Mucosa of stomach (tissue), 1 donor: ENCODE results near the gene WDFY3.
"Not testable (repeated sequence)": the region's sequence is repeated elsewhere in the genome, so short reads cannot be mapped to it uniquely, and the experiment has no call there.

Experiments used
- H3K27me3 ChIP-seq: one replicate; pipeline ENCODE4 v1.7.0; 2013; ENCODE audit warnings: mild to moderate bottlenecking, low read length; ENCODE audit not compliant: control insufficient read depth, insufficient read depth
- H3K36me3 ChIP-seq: one replicate; pipeline ENCODE4 v1.7.0; 2013; ENCODE audit warnings: low read length; ENCODE audit not compliant: control insufficient read depth, insufficient read depth
- H3K4me1 ChIP-seq: one replicate; pipeline ENCODE4 v1.7.0; 2013; ENCODE audit warnings: mild to moderate bottlenecking, low read length; ENCODE audit not compliant: control insufficient read depth, insufficient read depth
- H3K4me3 ChIP-seq: one replicate; pipeline ENCODE4 v1.7.0; 2013; ENCODE audit warnings: low read length
- H3K9ac ChIP-seq: one replicate; pipeline ENCODE4 v1.7.0; 2013; ENCODE audit warnings: mild to moderate bottlenecking, low read length, moderate library complexity
- H3K9me3 ChIP-seq: one replicate; pipeline ENCODE4 v1.7.0; 2013; ENCODE audit warnings: mild to moderate bottlenecking, low read length, moderate library complexity; ENCODE audit not compliant: control insufficient read depth
- donor health status: Pancreatic carcinoma.

The WDFY3 gene

DNA sequence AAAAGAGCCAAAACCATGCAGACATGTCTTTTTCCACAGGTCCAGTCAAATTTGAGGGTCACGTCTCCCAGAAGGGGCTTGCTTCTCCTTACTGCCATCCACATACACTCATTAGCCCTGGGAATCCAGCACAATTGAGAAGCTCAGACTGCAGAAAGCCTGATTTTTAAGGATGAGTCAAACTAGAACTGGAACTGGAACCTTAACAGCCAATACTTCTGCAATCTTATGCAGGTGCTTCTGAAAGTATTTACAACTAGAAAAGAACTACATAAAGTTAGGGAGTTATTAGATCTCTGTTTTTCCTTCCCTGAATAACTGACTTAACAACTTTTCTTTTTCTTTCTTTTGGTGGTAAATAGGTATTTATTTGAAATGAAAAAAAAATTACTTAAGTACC lies 297.3 kb downstream of the WDFY3 start:
- H3K4me3 ChIP-seq: no peak overlapping the region
- no peaks in the 10 kb centered on the region for H3K36me3 ChIP-seq

DNA sequence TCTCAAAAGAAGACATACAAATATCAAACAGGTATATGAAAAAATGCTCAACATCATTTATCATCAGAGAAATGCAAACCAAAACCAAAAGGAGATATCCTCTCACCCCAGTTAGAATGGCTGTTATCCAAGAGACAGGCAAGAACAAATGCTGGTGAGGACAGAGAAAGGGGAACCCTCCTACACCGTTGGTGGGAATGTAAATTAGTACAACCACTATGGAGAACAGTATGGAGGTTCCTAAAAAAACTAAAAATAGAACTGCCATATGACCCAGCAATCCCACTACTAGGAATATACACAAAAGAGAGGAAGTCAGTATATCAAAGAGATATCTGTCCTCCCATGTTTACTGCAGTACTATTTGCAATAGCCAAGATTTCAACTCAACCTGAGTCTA lies 300.1 kb downstream of the WDFY3 start:
- Histone ChIP-seq H3K4me3 (no peak overlapping the region), H3K9ac (no peak overlapping the region), H3K4me1 (peaks cover 7% of the 10 kb centered on the region), H3K27me3 (no peaks in the 10 kb centered on the region), H3K36me3 (no peaks in the 10 kb centered on the region), H3K9me3 (no peaks in the 10 kb centered on the region)

More for the DNA sequence above, 297.3 kb downstream of the WDFY3 start:
- no peak overlapping the region for H3K9ac ChIP-seq
- H3K4me1 ChIP-seq: no peaks in the 10 kb centered on the region
- no peaks in the 10 kb centered on the region for H3K27me3 ChIP-seq
- H3K9me3 ChIP-seq: no peaks in the 10 kb centered on the region

DNA sequence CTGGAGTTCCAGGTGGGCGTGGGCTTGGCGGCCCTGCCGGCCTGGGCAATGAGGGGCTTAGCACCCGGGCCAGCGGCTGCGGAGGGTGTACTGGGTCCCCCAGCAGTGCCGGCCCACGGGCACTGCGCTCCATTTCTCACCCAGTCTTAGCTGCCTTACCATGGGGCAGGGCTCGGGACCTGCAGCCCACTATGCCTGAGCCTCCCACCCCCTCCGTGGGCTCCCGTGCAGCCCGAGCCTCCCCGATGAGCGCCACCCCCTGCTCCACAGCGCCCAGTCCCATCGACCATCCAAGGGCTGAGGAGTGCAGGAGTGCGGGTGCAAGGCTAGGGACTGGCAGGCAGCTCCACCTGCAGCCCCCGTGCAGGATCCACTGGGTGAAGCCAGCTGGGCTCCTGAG lies 301.7 kb downstream of the WDFY3 start:
- not testable (repeated sequence) for H3K9ac ChIP-seq, H3K27me3 ChIP-seq, H3K9me3 ChIP-seq, H3K36me3 ChIP-seq, H3K4me1 ChIP-seq, H3K4me3 ChIP-seq

DNA sequence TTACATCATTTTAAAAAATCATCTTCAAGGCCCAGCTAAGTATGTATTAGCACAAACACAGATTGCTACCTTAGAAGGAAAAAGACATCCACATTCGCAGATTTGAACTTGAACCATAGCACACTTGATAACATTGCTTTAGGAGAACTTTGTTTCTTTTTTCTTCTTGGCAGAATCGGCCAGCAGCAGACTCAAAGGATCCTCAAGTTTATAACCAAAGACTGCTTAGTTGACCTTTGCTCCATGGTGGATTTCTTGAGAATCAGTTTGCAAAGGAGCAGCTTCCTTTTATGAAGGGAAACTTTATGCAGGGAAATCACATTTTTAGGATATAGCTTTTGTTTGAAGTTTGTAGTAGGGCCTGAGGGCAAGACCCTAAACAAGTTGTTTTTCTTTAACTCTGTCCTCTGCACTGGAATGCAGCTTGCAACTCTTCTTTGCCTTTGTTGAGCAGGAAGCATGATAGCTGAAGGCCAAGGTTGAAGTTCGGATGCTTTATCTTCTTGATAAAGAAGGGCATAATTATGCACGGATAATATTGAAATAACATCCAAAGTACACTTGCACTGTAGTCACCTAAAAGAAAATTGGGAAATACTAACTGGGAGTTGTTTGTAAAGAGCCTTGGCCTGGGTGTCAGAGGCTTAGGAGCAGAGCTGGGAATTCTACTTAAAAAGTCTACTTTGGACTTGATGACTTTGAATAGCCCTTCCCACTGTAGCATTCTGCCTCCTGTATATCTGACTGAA lies 305.1 kb downstream of the WDFY3 start:
- Histone ChIP-seq H3K9me3 (no peaks in the 10 kb centered on the region), H3K4me3 (no peak overlapping the region), H3K27me3 (no peaks in the 10 kb centered on the region), H3K9ac (no peak overlapping the region), H3K36me3 (no peaks in the 10 kb centered on the region), H3K4me1 (peaks cover 9% of the 10 kb centered on the region)

DNA sequence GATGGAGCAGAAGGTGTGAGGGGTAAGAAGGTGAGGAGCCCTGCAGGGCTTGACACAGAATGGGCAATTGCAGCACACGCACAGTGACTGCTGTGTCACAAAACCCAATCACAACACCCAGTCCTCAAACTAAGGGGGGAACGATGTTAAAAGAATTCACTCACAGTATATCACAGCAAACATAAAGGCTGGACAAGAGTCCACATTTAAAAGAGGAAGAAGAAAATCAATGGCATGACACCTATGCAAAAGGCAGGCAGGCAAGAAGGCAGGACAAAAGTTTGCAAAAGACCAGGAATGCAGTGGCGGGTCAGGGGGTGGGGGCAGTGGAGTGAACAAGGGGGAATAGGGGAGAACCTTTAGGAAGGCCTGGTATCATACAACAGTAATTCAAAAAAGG lies 305.9 kb downstream of the WDFY3 start:
- no peak overlapping the region for H3K4me3 ChIP-seq
- no peaks in the 10 kb centered on the region for H3K27me3 ChIP-seq
- H3K9me3 ChIP-seq: no peaks in the 10 kb centered on the region
- H3K9ac ChIP-seq: no peak overlapping the region
- H3K4me1 ChIP-seq: peaks cover 9% of the 10 kb centered on the region
- H3K36me3 ChIP-seq: no peaks in the 10 kb centered on the region

DNA sequence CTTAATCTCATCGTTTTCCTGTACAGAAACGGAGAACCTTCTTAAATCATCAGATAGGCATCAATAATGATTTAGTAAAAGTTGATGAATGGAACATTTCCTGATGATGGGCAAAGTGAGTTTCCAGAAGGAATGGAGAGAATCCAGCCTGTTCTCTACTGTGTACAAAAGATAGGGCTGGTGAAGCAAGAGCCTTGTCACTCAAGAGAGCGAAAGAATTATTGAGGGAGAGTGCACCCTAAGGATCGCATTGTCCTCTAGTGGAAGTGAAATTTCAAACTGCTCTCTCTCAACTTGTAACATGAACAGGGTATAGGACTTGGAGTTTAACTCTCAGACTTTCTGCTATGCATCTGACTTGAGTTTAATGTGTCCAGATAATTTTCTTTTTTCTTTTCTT lies 314.0 kb downstream of the WDFY3 start:
- Histone ChIP-seq H3K9ac (no peak overlapping the region), H3K27me3 (no peaks in the 10 kb centered on the region), H3K4me1 (no peaks in the 10 kb centered on the region), H3K9me3 (no peaks in the 10 kb centered on the region), H3K36me3 (no peaks in the 10 kb centered on the region), H3K4me3 (no peak overlapping the region)

DNA sequence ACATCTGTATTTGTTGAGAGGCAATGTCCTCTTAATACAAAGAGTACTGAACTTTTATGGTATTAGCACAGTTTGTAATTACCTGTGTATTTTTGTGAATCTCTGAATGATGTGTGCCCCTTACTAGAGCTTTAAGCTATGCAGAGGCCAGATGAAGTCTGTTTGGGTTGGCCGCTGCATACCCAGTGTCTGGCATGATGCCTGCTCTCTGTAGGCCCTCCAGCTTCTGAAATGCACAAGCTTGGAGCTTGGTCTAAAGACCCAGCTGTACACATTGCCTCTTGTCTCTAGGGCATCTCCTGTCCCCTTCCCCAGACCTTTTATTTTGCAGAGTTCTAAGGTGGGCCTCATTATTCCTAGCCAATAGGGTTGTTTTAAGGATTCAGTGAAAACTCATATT lies 315.0 kb downstream of the WDFY3 start:
- H3K36me3 ChIP-seq: no peaks in the 10 kb centered on the region
- H3K9me3 ChIP-seq: no peaks in the 10 kb centered on the region
- H3K27me3 ChIP-seq: no peaks in the 10 kb centered on the region
- no peak overlapping the region for H3K4me3 ChIP-seq
- no peaks in the 10 kb centered on the region for H3K4me1 ChIP-seq
- no peak overlapping the region for H3K9ac ChIP-seq

DNA sequence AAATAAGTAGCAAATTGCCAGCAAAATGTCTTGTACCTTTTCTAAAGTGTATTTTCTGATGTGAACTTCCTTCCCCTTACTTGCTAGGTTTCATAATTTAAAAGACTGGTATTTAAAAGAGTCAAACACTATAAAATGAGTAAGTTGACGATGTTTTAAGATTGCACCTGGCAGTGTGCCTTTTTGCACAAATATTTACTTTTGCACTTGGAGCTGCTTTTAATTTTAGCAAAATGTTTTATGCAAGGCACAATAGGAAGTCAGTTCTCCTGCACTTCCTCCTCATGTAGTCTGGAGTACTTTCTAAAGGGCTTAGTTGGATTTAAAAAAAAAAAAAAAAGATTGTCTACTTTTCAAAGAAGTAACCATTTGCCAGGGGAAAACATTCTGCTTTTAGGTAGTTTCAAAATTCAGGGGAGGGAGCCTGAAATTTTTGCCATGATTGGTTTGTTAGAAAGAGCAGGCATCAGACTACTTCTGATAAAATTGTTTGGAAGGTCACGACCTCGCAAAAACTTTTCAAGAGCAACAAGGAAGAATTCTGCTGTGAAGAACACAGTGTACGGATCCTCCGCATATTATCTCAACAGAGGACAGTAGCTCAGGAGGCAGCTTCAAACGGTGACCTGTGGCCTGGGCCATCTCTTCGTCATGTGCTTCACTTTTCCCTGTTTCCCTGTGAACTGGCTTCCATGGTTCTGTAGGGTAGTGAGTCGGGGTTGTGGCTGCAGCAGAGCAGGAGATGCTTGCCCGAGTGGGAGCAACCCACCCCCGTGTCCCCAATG lies 317.4 kb downstream of the WDFY3 start:
- no peaks in the 10 kb centered on the region for H3K27me3 ChIP-seq
- H3K4me1 ChIP-seq: no peaks in the 10 kb centered on the region
- no peaks in the 10 kb centered on the region for H3K9me3 ChIP-seq
- no peak overlapping the region for H3K9ac ChIP-seq
- H3K4me3 ChIP-seq: no peak overlapping the region
- H3K36me3 ChIP-seq: no peaks in the 10 kb centered on the region

DNA sequence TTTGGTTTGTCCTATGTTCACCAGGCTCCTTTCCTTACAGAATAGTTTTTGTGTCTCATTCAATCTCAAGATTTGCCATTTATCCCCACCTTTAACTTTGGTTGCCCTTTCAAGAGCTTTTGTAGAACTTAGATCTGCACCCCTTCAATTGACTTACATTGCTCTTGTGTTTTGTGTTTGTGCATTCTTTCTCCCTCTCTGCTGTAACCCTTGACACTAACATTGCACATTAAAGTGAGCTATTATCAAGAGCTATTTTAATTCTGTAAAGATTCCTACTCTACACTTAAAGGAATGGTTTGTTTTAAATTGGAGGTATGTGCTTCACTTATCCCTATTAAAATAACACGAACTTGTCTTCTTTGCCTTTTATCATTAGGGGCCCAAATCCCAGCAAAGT lies 318.3 kb downstream of the WDFY3 start:
- Histone ChIP-seq H3K27me3 (no peaks in the 10 kb centered on the region), H3K9me3 (no peaks in the 10 kb centered on the region), H3K4me1 (no peaks in the 10 kb centered on the region), H3K4me3 (no peak overlapping the region), H3K9ac (no peak overlapping the region), H3K36me3 (no peaks in the 10 kb centered on the region)

DNA sequence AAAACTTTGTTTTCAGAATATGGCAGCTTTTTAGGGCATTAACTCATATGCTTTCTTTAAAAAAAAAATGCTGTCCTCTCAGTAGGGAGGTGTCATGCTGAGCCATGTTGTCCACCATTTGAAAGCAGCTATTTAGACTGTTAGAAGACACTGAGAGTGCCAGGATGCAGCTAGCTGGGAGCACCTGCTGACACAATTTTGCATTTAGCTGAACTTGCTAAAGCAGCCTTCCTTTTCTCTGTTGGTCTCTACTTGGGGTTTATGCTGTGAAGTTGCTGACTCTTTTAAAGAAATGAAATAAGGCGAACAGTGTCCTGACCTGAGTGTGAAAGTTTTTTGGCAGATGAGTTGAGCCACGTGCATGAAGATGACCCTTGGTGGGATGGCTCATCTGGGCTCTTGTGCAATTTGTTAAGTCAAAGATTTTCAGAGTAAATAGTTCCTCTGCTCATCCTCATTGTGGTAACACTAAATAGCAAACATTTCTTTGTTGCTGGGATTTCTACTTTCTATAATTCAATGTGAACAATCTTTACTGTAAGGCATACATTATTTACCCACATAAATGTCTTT lies 319.1 kb downstream of the WDFY3 start:
- Histone ChIP-seq H3K9me3 (no peaks in the 10 kb centered on the region), H3K36me3 (no peaks in the 10 kb centered on the region), H3K4me1 (no peaks in the 10 kb centered on the region), H3K9ac (no peak overlapping the region), H3K27me3 (no peaks in the 10 kb centered on the region), H3K4me3 (no peak overlapping the region)

DNA sequence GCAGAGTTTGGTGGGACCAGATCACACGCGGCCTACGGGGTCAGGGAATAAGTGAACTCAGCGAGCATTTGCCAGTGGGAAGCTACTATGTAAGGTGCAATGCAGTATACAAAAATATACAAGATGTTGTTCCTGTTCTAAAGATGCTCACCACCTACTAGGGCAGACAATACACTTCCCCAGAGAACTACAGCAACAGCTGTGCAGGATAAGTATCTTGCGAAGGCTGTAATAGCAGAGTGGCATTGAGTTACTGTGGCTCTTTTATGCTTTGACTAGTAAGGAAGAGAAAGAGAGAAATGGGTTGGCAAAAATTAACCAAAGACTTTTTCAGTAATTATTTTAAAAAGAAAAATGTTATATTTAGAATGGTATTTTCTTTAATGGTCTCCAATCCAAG lies 322.4 kb downstream of the WDFY3 start:
- H3K27me3 ChIP-seq: no peaks in the 10 kb centered on the region
- H3K9ac ChIP-seq: no peak overlapping the region
- no peaks in the 10 kb centered on the region for H3K36me3 ChIP-seq
- no peak overlapping the region for H3K4me3 ChIP-seq
- no peaks in the 10 kb centered on the region for H3K9me3 ChIP-seq
- H3K4me1 ChIP-seq: no peaks in the 10 kb centered on the region

DNA sequence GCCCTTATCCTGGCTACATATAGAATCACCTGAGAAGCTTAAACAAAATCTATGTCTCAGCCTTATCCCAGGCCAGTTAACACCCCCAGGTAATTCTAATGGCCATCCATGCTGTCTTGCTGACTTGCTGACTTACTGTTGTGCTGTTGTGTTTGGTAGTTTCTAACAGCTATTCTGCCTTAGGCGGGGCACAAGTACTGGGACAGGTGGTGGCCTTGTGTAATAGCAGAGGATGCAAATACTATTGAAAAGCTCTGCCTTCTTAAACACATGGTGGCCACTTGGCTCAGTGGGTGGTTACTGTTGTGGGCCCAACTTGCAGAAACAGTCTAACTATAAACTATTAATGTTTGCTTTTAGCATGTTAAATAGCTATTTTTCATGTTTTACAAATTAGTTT lies 327.3 kb downstream of the WDFY3 start:
- H3K4me3 ChIP-seq: no peak overlapping the region
- H3K9me3 ChIP-seq: no peaks in the 10 kb centered on the region
- H3K27me3 ChIP-seq: no peaks in the 10 kb centered on the region
- no peak overlapping the region for H3K9ac ChIP-seq
- H3K36me3 ChIP-seq: no peaks in the 10 kb centered on the region
- H3K4me1 ChIP-seq: no peaks in the 10 kb centered on the region
